Colonic mucosa (tissue), 4 donors: ENCODE data around the gene BRI3. TPM values are rescaled to one million over a fixed set of nuclear protein-coding genes. Genes with fewer than 3 reads are reported as not detected.
A peak's percentile ranks its signal among the peaks of the same experiment; 100 is the strongest.

Source experiments
- DNase-seq: peaks from one replicate; pipeline ENCODE4 v3.0.0-alpha.2; 2020
- H3K27ac ChIP-seq: fragments of 200-600 bp; one replicate; pipeline ENCODE4 v1.8.0; 2021
- H3K27me3 ChIP-seq: fragments of 200-600 bp; one replicate; pipeline ENCODE4 v1.8.0; 2021
- H3K36me3 ChIP-seq: fragments of 200-600 bp; one replicate; pipeline ENCODE4 v1.8.0; 2021
- H3K4me1 ChIP-seq: fragments of 200-600 bp; one replicate; pipeline ENCODE4 v1.8.0; 2021; ENCODE audit warnings: mild to moderate bottlenecking
- H3K4me3 ChIP-seq: fragments of 200-600 bp; one replicate; pipeline ENCODE4 v1.8.0; 2021
- H3K9ac ChIP-seq, 2 donors: one replicate each; pipeline ENCODE4 v1.7.0; 2013; ENCODE audit warnings: control low read depth in 2 of 2, low read depth in 2 of 2, low read length in 2 of 2
- H3K9me3 ChIP-seq: fragments of 200-600 bp; one replicate; pipeline ENCODE4 v1.8.0; 2021
- intact Hi-C: fragments of 100-400 bp; cut with DNase I; formaldehyde crosslinking; loops from one replicate; pipeline ENCODE4 v1.14.1; 2022
- total RNA-seq, 2 donors: library from RNA; stranded (reverse); fragmentation: NEBNext Ultra II Directional in 1 of 2; extraction: Animal tissue kit (Norgen Biotek cat#: 25700) in 1 of 2; gene quantifications; one replicate each; pipeline ENCODE4 v1.2.1, GENCODE V29; 2021
- TF ChIP-seq, protein P1 (sequence below): fragments of 200-600 bp; IDR thresholded peaks from one replicate; pipeline ENCODE4 v1.8.0; 2022; ENCODE audit warnings: antibody characterized with exemption, mild to moderate bottlenecking
- donor health status: healthy.
- donor health status: DM: no; HTN: no; CAD: no.
- donor health status: DM: no; HTN: no; CAD: no.

The BRI3 gene
- total RNA-seq, 2 donors from 2014 or later = 152 to 187 TPM

DNA sequence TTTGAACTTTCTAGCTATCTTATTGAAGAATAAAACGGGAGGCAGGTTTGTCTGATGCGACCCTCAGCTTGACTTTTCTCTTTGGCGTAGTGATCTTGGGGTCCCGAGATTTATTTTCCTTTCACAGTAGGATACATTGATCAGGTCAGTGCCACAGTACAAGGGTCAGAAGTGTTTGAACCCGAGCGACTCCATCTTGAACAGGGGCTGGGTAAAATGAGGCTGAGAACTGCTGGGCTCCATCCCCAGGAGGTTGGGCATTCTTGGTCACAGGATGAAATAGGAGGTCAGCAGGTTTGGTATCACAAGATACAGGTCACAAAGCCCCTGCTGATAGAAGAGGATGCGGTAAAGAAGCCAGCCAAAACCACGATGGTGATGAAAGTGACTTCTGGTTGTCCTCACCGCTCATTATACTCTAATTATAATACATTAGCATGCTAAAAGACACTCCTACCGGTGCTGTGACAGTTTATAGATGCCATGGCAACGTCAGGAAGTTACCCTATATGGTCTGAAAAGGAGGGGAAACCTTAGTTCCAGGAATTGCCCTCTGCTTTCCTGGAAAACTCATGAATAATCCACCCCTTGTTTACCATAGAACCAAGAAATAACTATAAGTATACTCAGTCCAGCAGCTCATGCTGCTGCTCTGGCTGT lies 26.4 kb upstream of the BRI3 start:
- intact Hi-C loops = no loop called here
- no peaks in the 10 kb centered on the region for H3K27me3 ChIP-seq
- no peaks in the 10 kb centered on the region for H3K36me3 ChIP-seq
- no peak overlapping the region for H3K4me3 ChIP-seq
- H3K9me3 ChIP-seq = no peaks in the 10 kb centered on the region
- TF ChIP-seq, protein P1, sequence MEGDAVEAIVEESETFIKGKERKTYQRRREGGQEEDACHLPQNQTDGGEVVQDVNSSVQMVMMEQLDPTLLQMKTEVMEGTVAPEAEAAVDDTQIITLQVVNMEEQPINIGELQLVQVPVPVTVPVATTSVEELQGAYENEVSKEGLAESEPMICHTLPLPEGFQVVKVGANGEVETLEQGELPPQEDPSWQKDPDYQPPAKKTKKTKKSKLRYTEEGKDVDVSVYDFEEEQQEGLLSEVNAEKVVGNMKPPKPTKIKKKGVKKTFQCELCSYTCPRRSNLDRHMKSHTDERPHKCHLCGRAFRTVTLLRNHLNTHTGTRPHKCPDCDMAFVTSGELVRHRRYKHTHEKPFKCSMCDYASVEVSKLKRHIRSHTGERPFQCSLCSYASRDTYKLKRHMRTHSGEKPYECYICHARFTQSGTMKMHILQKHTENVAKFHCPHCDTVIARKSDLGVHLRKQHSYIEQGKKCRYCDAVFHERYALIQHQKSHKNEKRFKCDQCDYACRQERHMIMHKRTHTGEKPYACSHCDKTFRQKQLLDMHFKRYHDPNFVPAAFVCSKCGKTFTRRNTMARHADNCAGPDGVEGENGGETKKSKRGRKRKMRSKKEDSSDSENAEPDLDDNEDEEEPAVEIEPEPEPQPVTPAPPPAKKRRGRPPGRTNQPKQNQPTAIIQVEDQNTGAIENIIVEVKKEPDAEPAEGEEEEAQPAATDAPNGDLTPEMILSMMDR = no peak
- H3K27ac ChIP-seq = no peak overlapping the region
- no peak for DNase-seq
- H3K4me1 ChIP-seq = peaks cover 8% of the 10 kb centered on the region
- H3K9ac ChIP-seq = no peak overlapping the region

DNA sequence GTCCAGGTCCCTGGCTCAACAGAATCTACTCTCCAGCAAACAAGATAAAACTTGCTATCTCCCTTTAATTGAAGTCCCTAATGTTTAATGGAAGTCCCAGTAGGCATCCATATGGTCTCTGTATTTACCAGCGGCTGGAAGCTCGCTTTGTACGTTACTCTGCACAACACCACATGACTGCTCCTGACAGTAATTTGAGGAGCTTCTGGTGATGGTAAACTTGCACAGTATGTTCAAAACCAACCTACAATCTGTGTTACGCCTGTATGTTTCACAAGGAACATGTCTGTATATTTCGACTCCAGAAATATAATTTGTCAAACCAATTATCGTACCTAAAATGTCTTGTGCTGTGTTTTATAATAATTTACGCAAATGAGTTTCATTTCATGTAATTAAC lies 25.1 kb upstream of the BRI3 start:
- no peak for DNase-seq
- Histone ChIP-seq H3K4me3 (no peak overlapping the region), H3K27ac (no peak overlapping the region), H3K36me3 (no peaks in the 10 kb centered on the region), H3K4me1 (peaks cover 8% of the 10 kb centered on the region), H3K9ac (no peak overlapping the region), H3K27me3 (no peaks in the 10 kb centered on the region), H3K9me3 (no peaks in the 10 kb centered on the region)
- TF ChIP-seq, protein P1 = no peak
- intact Hi-C loops = no loop called here

DNA sequence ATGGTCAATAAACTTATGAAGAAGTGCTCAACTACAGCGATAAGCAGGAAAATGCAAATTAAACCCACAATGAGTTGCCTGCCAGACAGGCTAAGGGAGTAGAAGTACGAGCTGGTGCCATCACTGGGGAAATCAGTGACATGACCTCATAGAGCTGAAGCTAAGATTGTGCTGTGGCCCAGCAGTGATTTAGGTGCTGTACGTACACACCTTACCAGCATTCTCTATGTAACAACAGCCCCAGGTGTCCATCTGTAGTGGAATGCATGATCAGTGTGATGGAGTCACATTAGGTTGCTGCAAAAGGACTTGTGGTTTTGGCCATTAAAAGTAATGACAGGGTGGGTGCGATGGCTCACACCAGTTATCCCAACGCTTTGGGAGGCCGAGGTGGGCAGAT lies 23.8 kb upstream of the BRI3 start:
- Histone ChIP-seq H3K27me3 (no peaks in the 10 kb centered on the region), H3K4me1 (peaks cover 7% of the 10 kb centered on the region), H3K36me3 (no peaks in the 10 kb centered on the region), H3K9ac (no peak overlapping the region), H3K9me3 (no peaks in the 10 kb centered on the region), H3K4me3 (no peak overlapping the region), H3K27ac (no peak overlapping the region)
- DNase-seq = no peak
- TF ChIP-seq, protein P1 = no peak
- intact Hi-C loops = no loop called here

DNA sequence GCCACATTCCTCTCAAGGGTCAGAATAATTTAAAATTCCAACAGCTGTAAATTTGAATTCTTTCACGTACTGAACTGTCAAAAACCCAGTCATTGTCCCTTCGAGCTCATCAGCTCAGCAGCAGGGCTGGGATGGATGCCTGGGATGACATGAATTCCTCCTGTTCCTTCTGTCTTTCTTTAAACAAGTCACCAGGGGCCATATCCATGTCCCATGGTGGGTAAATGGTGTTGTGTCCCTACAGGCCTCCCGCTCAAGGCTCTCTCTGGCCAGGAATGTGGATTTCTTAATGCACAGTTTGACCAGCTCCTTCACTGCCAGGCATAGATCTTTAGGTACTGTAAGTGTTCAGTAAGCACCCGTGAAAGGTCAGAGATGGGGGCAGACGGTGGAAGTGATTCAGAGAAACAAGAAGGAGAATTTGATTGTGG lies 15.6 kb upstream of the BRI3 start:
- H3K27ac ChIP-seq = no peak overlapping the region
- intact Hi-C loops = no loop called here
- no peak overlapping the region for H3K9ac ChIP-seq
- H3K9me3 ChIP-seq = no peaks in the 10 kb centered on the region
- TF ChIP-seq, protein P1 = no peak
- H3K4me3 ChIP-seq = no peak overlapping the region
- H3K4me1 ChIP-seq = no peaks in the 10 kb centered on the region
- H3K36me3 ChIP-seq = no peaks in the 10 kb centered on the region
- no peak for DNase-seq
- H3K27me3 ChIP-seq = no peaks in the 10 kb centered on the region

DNA sequence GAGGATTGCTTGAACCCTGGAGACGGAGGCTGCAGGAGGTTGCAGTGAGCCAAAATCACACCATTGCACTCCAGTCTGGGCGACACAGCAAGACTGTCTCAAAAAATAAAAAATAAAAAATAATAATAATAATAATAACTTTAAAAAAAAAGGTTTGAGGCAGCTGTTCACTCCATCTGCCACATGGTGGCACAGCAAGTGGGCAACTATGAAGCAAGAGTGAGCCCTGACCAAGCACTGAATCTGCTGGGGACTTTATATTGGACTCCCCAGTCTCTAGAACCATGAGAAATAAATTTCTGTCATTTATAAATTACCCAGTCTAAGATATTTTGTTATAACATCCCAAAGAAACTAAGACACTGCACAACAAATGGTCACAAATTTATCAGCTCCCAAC lies 14.6 kb upstream of the BRI3 start:
- Histone ChIP-seq H3K9me3 (no peaks in the 10 kb centered on the region), H3K36me3 (no peaks in the 10 kb centered on the region), H3K4me3 (no peak overlapping the region), H3K27me3 (no peaks in the 10 kb centered on the region), H3K27ac (no peak overlapping the region), H3K9ac (no peak overlapping the region), H3K4me1 (no peaks in the 10 kb centered on the region)
- intact Hi-C loops = no loop called here
- TF ChIP-seq, protein P1 = peak; percentile 31
- no peak for DNase-seq
